ENCODE data around the gene SEMA7A.

DNA sequence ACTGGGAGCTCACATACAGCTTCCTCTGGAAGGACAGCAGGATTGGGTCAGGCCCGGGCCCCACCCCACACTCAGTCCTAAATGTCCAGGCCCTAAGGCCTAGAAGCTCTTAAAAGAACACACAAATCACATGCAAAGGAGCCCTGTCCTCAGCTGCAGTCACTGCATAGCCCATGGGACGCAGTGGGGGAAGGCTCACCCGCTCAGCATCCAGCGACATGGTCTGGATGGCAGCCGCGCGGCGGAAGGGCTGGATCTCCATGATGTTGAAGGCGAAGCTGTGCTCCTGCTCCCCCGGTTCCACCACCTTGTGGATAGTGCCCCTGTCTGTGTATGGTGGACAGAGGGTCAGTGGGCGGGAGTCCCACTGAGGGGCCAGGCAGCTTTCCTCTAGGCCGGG, 22.1 kb downstream of the SEMA7A start:
- TF ChIP-seq, protein P1, sequence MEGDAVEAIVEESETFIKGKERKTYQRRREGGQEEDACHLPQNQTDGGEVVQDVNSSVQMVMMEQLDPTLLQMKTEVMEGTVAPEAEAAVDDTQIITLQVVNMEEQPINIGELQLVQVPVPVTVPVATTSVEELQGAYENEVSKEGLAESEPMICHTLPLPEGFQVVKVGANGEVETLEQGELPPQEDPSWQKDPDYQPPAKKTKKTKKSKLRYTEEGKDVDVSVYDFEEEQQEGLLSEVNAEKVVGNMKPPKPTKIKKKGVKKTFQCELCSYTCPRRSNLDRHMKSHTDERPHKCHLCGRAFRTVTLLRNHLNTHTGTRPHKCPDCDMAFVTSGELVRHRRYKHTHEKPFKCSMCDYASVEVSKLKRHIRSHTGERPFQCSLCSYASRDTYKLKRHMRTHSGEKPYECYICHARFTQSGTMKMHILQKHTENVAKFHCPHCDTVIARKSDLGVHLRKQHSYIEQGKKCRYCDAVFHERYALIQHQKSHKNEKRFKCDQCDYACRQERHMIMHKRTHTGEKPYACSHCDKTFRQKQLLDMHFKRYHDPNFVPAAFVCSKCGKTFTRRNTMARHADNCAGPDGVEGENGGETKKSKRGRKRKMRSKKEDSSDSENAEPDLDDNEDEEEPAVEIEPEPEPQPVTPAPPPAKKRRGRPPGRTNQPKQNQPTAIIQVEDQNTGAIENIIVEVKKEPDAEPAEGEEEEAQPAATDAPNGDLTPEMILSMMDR (IDR thresholded peaks at IDR 0.05; ENCODE audit: low read depth, low read length, poor library complexity, severe bottlenecking): no peak
- TF ChIP-seq EZH2phosphoT487 (IDR thresholded peaks at IDR 0.05; ENCODE audit: borderline replicate concordance, low read length): no peak
